Measurements from ENCODE around the gene NBEAL2. TPM values are rescaled to one million over a fixed set of nuclear protein-coding genes. Genes with fewer than 3 reads are reported as not detected.

The NBEAL2 gene
- polyA plus RNA-seq, 3 donors, result 10.4 to 622 (median 17.3) TPM

DNA sequence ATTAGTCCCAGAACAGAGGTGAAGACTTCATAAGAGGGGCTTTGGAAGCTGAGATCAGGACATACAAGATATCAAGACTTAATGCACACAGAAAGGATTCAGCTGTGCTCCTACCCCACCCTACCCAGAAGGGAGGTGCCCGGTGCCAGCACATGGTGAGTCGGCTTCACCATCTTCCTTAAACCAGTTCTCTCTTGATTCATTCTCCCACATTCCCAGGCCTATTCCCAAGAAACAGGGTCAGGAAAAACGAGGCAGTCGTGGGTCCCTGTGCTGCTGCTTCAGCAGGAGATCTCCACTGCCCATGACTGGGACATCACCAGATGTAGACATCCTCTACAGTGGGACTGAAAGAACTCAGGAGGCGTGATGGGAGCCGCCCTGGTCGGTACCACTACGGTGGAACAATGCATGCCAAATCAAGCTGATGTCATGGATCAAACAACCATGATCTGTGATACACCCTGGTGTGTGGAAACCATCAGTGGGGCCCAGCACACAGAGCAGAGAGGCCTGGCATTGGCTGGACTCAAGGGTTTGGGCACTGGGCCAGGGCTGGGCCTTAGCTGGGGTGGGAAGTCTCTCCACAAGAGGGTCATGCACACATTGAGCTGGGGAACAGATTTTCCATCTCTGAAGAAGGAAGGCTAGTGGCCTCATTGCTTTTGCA lies 44.8 kb upstream of the NBEAL2 start:
- Histone ChIP-seq H3K4me1 (ENCODE audit: control insufficient read depth in 1 of 2, insufficient read depth in 2 of 2, low read length in 2 of 2) (peaks cover 100% of the 10 kb centered on the region in 2 donors), H3K79me2 (ENCODE audit: insufficient read depth, low read length) (peaks cover 90% of the 10 kb centered on the region), H3K27me3 (ENCODE audit: control insufficient read depth in 2 of 2, insufficient read depth in 2 of 2, low read length in 2 of 2) (no peaks in the 10 kb centered on the region)

DNA sequence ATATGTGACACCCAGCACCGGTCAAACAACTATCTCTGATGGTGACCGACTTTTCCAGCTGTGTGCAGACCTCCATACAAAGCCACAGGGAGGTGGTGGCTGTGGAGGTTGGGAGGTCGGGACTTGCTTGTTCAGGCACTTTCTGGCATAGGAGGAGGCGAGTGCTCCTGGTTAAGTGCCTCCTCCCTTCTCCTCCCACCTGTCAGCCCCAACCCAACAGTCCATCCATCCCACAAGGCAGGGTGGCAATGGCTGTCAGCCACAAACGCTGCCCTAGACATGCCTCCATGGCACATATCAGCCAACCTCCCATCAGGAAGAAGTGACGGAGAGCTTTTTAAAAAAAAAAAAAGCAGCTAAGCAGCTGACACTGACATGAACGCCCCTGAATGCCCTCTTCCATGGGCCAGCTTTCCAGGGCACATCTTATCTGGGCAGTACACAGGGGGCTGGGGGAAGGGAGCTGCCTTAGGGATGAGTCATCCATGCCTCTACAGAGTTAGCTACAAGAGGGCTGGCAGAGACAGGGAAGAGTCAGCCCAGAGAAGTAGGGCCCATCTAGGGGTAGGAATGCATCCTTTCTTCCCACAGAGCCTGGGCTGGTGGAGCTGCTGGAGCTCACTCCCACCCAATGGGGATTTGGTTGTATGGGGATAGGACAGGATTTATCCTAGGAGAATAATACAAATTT lies 44.2 kb upstream of the NBEAL2 start:
- Histone ChIP-seq H3K4me1 (ENCODE audit: control insufficient read depth in 1 of 2, insufficient read depth in 2 of 2, low read length in 2 of 2) (peaks cover 100% of the 10 kb centered on the region in 2 donors), H3K27me3 (ENCODE audit: control insufficient read depth in 2 of 2, insufficient read depth in 2 of 2, low read length in 2 of 2) (no peaks in the 10 kb centered on the region), H3K4me2 (replicated peaks; ENCODE audit: extremely low read depth, low read length, poor library complexity, severe bottlenecking) (peak overlapping the region; percentile 63), H4K20me1 (ENCODE audit: insufficient read depth, low read length) (peaks cover 15% of the 10 kb centered on the region), H3K36me3 (replicated peaks in 1 of 2; ENCODE audit: control insufficient read depth in 1 of 2, insufficient read depth in 2 of 2, low read length in 2 of 2) (peaks cover 12 to 22% of the 10 kb centered on the region in 2 donors), H3K9ac (ENCODE audit: insufficient read depth, low read length, poor library complexity, severe bottlenecking) (no peak overlapping the region), H2AFZ (ENCODE audit: insufficient read depth, low read depth, low read length, poor library complexity, severe bottlenecking) (no peak overlapping the region), H3K27ac (ENCODE audit: low read depth in 1 of 2, low read length in 2 of 2) (peak overlapping the region; percentile 81 to 85), H3K79me2 (ENCODE audit: insufficient read depth, low read length) (peaks cover 94% of the 10 kb centered on the region), H3K9me3 (replicated peaks in 1 of 2; ENCODE audit: control insufficient read depth in 1 of 2, insufficient read depth in 1 of 2, low read length in 2 of 2) (no peaks in the 10 kb centered on the region), H3K4me3 (replicated peaks in 1 of 3; ENCODE audit: low read depth in 2 of 3, low read length in 3 of 3) (peak overlapping the region in 1 of 3 experiments; percentile 59)
- Mint-ChIP-seq H3K27me3 (ENCODE audit: low read depth in 3 of 3) (no peaks in the 10 kb centered on the region), H3K4me1 (peaks cover 98% of the 10 kb centered on the region), H3K27ac (peak overlapping the region; percentile 92 to 97 (median 95)), H3K4me3 (peak overlapping the region; percentile 61 to 73), H3K9me3 (no peaks in the 10 kb centered on the region), H3K36me3 (peaks cover 36 to 53% of the 10 kb centered on the region in 2 donors)
- TF ChIP-seq, protein P1, sequence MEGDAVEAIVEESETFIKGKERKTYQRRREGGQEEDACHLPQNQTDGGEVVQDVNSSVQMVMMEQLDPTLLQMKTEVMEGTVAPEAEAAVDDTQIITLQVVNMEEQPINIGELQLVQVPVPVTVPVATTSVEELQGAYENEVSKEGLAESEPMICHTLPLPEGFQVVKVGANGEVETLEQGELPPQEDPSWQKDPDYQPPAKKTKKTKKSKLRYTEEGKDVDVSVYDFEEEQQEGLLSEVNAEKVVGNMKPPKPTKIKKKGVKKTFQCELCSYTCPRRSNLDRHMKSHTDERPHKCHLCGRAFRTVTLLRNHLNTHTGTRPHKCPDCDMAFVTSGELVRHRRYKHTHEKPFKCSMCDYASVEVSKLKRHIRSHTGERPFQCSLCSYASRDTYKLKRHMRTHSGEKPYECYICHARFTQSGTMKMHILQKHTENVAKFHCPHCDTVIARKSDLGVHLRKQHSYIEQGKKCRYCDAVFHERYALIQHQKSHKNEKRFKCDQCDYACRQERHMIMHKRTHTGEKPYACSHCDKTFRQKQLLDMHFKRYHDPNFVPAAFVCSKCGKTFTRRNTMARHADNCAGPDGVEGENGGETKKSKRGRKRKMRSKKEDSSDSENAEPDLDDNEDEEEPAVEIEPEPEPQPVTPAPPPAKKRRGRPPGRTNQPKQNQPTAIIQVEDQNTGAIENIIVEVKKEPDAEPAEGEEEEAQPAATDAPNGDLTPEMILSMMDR (IDR thresholded peaks at IDR 0.05), result no peak
- intact Hi-C loops (cut with micrococcal nuclease), result no loop called here
- 88% methylated on average over 2 of the region's 7 CpGs for WGBS (ENCODE audit: insufficient coverage)
- DNase-seq, result peak in 2 of 3 donors; percentile 71 to 81

More for the DNA sequence above, 44.8 kb upstream of the NBEAL2 start:
- Histone ChIP-seq H4K20me1 (ENCODE audit: insufficient read depth, low read length) (peaks cover 8% of the 10 kb centered on the region), H3K27ac (ENCODE audit: low read depth in 1 of 2, low read length in 2 of 2) (peak overlapping the region; percentile 81 to 85), H3K36me3 (replicated peaks in 1 of 2; ENCODE audit: control insufficient read depth in 1 of 2, insufficient read depth in 2 of 2, low read length in 2 of 2) (peaks cover 10 to 18% of the 10 kb centered on the region in 2 donors), H2AFZ (ENCODE audit: insufficient read depth, low read depth, low read length, poor library complexity, severe bottlenecking) (no peak overlapping the region), H3K4me3 (replicated peaks in 1 of 3; ENCODE audit: low read depth in 2 of 3, low read length in 3 of 3) (peak overlapping the region in 1 of 3 experiments; percentile 59), H3K4me2 (replicated peaks; ENCODE audit: extremely low read depth, low read length, poor library complexity, severe bottlenecking) (peak overlapping the region; percentile 63), H3K9ac (ENCODE audit: insufficient read depth, low read length, poor library complexity, severe bottlenecking) (no peak overlapping the region), H3K9me3 (replicated peaks in 1 of 2; ENCODE audit: control insufficient read depth in 1 of 2, insufficient read depth in 1 of 2, low read length in 2 of 2) (no peaks in the 10 kb centered on the region)
- peak overlapping the region; percentile 92 to 97 (median 95) for H3K27ac Mint-ChIP-seq
- peaks cover 96% of the 10 kb centered on the region for H3K4me1 Mint-ChIP-seq
- no peaks in the 10 kb centered on the region for H3K9me3 Mint-ChIP-seq
- peaks cover 31 to 46% of the 10 kb centered on the region in 2 donors for H3K36me3 Mint-ChIP-seq
- peak in 1 of 3 donors; percentile 30 for DNase-seq
- H3K4me3 Mint-ChIP-seq, result no peak overlapping the region
- 52% methylated on average over 6 of the region's 8 CpGs for WGBS (ENCODE audit: insufficient coverage)
- intact Hi-C loops (cut with micrococcal nuclease), result loop anchor here in 1 of 2 donors (5.0 kb wide), 1 partner anchor 43 kb away; the partner anchor contains the start of genes CCDC12 and NBEAL2
- H3K27me3 Mint-ChIP-seq (ENCODE audit: low read depth in 3 of 3), result no peaks in the 10 kb centered on the region
- TF ChIP-seq, protein P1 (IDR thresholded peaks at IDR 0.05), result no peak

All from CD14-positive monocyte (primary cell).